Activated naive CD4-positive, alpha-beta T cell treated with anti-CD3 and anti-CD28 coated beads, Interleukin-2, amount 50 U/mL, for 24 hours (primary cell): ENCODE results near the gene MEF2D.
A peak's percentile ranks its signal among the peaks of the same experiment; 100 is the strongest.

ENCODE experiments used
- H3K27ac Mint-ChIP-seq: one replicate; pipeline ENCODE4 v1.8.0; 2021; ENCODE audit warnings: mild to moderate bottlenecking, mixed read lengths
- H3K27me3 Mint-ChIP-seq: one replicate; pipeline ENCODE4 v1.8.0; 2021; ENCODE audit warnings: mixed read lengths
- H3K36me3 Mint-ChIP-seq: one replicate; pipeline ENCODE4 v1.8.0; 2021; ENCODE audit warnings: mixed read lengths
- H3K4me1 Mint-ChIP-seq: one replicate; pipeline ENCODE4 v1.8.0; 2021; ENCODE audit warnings: mixed read lengths
- H3K4me3 Mint-ChIP-seq: one replicate; pipeline ENCODE4 v1.8.0; 2021; ENCODE audit warnings: mild to moderate bottlenecking, mixed read lengths
- H3K9me3 Mint-ChIP-seq: one replicate; pipeline ENCODE4 v1.8.0; 2021; ENCODE audit warnings: mixed read lengths

Gene MEF2D

DNA sequence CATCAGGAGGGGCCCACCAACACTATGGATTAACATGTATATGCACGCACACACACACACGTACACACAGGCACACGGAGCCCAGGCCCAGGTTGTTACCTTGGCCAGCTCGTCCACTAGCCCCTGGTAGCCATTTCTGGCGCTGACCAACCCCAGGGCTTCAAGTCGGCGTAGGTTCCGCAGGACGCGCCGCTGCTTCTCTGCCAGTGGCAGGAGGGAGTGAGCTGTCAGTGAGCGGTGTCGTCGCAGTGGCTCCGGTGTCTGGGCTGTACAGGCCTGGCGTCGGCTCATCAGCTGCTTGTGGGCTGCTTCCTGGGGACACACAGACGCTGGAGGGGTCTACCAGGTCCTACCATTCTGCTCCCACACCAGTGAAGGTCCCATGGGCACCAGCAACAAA is 29.4 kb upstream of the MEF2D start:
- no peaks in the 10 kb centered on the region for H3K27me3 Mint-ChIP-seq
- H3K27ac Mint-ChIP-seq, result no peak overlapping the region
- no peaks in the 10 kb centered on the region for H3K36me3 Mint-ChIP-seq
- H3K4me1 Mint-ChIP-seq, result peaks cover 29% of the 10 kb centered on the region
- no peak overlapping the region for H3K4me3 Mint-ChIP-seq
- no peaks in the 10 kb centered on the region for H3K9me3 Mint-ChIP-seq

DNA sequence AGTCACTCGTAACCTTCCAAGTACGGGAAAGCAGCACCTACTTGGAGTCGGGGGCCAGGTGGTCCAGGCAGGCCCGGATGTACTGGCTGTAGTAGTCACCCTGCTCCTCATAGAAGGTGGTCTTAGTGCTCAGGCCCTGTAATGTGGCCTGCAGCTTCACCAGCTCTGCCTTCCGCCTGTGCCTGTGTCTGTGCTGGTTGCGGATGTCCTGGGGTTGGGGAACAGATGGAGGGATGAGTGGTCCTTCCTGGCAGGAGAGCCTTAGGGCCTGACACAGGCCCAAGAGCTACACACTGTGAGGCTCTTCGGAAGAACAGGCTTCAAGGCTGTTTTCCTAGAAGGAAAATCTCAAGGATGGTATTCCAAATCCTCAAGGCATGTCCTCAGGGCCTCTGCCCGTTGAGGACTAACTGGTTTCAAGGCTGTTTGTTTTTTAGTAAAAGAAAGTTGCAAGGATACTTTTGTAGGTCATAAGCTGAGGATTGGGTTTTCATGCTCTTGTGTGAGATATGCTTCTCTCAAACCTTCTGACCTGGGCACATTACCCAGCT is 28.4 kb upstream of the MEF2D start:
- Mint-ChIP-seq H3K36me3 (no peaks in the 10 kb centered on the region), H3K27ac (no peak overlapping the region), H3K9me3 (no peaks in the 10 kb centered on the region), H3K4me3 (no peak overlapping the region), H3K27me3 (no peaks in the 10 kb centered on the region), H3K4me1 (peaks cover 39% of the 10 kb centered on the region)

DNA sequence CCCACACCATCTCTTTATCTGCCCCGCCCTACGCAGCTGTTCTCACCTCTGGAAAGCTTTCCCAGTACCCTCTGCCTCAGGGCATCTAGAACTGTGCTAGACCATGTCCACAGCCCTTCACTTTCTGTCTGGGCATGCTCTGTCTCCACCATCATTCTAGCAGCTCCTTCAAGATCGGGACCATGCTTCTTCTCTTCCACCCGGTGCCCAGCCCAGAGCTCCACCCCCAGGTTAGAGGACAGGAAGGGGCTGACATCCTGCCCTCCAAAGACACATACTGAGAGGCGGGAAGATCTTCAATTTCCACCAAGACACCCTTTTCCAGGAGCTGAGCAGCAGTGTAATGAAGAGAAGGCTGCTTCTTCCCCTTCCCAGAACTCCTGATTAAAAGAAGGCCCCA is 27.7 kb upstream of the MEF2D start:
- H3K27ac Mint-ChIP-seq, result no peak overlapping the region
- H3K9me3 Mint-ChIP-seq, result no peaks in the 10 kb centered on the region
- no peaks in the 10 kb centered on the region for H3K27me3 Mint-ChIP-seq
- H3K4me3 Mint-ChIP-seq, result peak overlapping the region; percentile 47
- H3K4me1 Mint-ChIP-seq, result peaks cover 42% of the 10 kb centered on the region
- no peaks in the 10 kb centered on the region for H3K36me3 Mint-ChIP-seq

GRCh38 chr1:156527584-156527983 is 27.0 kb upstream of the MEF2D start:
- Mint-ChIP-seq H3K27ac (no peak overlapping the region), H3K9me3 (no peaks in the 10 kb centered on the region), H3K27me3 (no peaks in the 10 kb centered on the region), H3K36me3 (no peaks in the 10 kb centered on the region), H3K4me3 (no peak overlapping the region), H3K4me1 (peaks cover 42% of the 10 kb centered on the region)

GRCh38 chr1:156525856-156526489 is 25.4 kb upstream of the MEF2D start:
- Mint-ChIP-seq H3K4me1 (peaks cover 42% of the 10 kb centered on the region), H3K4me3 (no peak overlapping the region), H3K27me3 (no peaks in the 10 kb centered on the region), H3K36me3 (no peaks in the 10 kb centered on the region), H3K9me3 (no peaks in the 10 kb centered on the region), H3K27ac (no peak overlapping the region)

DNA sequence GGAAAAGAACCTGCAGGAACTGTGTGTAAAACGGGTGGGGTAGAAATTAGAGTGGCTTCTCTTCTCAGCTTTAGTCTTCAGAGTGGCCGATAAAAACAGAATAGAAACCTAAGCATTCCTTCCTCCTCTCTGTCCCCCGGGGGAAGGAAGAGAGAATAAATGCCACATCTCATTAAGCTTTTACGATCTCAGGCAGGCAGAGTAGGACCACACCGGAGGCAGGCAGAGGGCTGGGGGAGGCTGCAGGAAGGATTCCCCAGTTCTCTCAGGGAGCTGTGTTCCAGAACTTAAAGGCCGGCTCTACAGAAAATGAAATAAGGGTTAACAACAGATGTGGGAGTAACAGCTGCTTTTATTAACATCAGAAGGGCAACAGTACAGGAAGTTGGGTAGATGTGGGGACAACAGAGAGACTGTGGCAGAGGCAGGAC is 24.5 kb upstream of the MEF2D start:
- Mint-ChIP-seq H3K36me3 (no peaks in the 10 kb centered on the region), H3K9me3 (no peaks in the 10 kb centered on the region), H3K4me1 (peaks cover 42% of the 10 kb centered on the region), H3K27ac (no peak overlapping the region), H3K27me3 (no peaks in the 10 kb centered on the region), H3K4me3 (peak overlapping the region; percentile 70)

- Mint-ChIP-seq H3K27ac (no peak overlapping the region), H3K36me3 (no peaks in the 10 kb centered on the region), H3K4me3 (peak overlapping the region; percentile 70), H3K4me1 (peaks cover 42% of the 10 kb centered on the region), H3K27me3 (no peaks in the 10 kb centered on the region), H3K9me3 (no peaks in the 10 kb centered on the region)
Observed at GRCh38 chr1:156524481-156524869, 23.9 kb upstream of the MEF2D start.

- Mint-ChIP-seq H3K27ac (no peak overlapping the region), H3K9me3 (no peaks in the 10 kb centered on the region), H3K4me3 (no peak overlapping the region), H3K4me1 (peaks cover 40% of the 10 kb centered on the region), H3K27me3 (no peaks in the 10 kb centered on the region), H3K36me3 (no peaks in the 10 kb centered on the region)
Observed at GRCh38 chr1:156523801-156524480, 23.4 kb upstream of the MEF2D start.

DNA sequence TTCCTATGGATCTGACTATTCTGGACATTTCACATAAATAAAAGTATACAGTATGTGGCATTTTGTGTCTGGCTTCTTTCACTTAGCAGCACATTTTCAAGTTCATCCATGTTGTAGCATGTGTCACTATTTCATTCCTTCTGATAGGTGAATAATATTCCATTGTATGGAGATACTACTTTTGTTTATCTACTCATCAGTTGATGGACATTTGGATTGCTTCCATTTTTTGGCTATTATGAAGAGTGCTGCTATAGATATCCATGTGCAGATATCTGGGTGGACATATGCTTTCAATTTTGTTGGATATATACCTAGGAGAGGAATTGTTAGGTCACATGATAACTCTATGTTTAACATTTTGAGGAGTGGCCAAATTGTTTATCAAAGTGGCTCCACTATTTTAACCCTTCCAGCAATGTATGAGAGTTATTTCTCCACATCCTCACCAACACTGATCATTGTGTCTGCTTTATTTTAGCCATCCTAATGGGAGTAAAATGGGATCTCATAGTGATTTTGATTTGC is 21.9 kb upstream of the MEF2D start:
- no peaks in the 10 kb centered on the region for H3K27me3 Mint-ChIP-seq

DNA sequence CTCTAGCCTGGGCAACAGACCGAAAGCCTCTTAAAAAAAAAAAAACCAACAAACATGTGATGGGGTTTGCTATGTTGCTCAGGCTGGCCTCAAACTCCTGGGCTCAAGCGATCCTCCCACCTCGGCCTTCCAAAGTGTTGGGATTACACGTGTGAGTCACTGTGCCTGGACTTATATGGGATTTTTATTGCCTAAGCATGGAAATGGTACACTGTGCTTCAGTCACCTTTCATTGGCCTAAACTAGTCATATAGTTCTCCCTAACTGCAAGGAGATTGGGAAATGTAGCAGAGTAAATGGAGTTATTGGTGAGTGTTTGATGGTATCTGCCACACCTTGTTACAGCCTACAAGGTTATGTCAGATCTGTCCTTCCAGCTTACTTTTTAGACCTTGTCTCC is 17.2 kb upstream of the MEF2D start:
- no peaks in the 10 kb centered on the region for H3K27me3 Mint-ChIP-seq

More for the DNA sequence above, 21.9 kb upstream of the MEF2D start:
- Mint-ChIP-seq H3K9me3 (no peaks in the 10 kb centered on the region), H3K4me1 (peaks cover 28% of the 10 kb centered on the region), H3K27ac (no peak overlapping the region), H3K36me3 (no peaks in the 10 kb centered on the region), H3K4me3 (no peak overlapping the region)

DNA sequence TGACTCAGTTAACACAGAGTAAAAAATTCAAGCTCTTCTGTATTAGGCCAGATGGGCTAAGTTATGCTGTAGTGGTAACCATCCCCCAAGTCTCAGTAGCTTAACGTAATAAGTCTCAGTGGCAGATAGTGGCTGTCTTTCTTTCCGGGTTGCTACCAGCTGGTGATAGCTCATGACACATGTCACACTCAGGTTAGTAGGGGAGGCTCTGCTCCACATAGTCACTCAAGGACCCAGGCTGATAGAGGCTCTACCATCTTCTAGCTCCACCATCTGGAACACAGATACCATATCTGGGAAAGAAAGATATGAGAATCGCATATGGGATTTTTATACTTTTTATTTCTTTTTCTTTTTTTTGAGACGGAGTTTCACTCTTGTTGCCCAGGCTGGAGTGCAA is 16.2 kb upstream of the MEF2D start:
- H3K27me3 Mint-ChIP-seq, result no peaks in the 10 kb centered on the region
- H3K9me3 Mint-ChIP-seq, result no peaks in the 10 kb centered on the region
- H3K27ac Mint-ChIP-seq, result no peak overlapping the region
- no peak overlapping the region for H3K4me3 Mint-ChIP-seq
- peaks cover 1% of the 10 kb centered on the region for H3K4me1 Mint-ChIP-seq
- H3K36me3 Mint-ChIP-seq, result no peaks in the 10 kb centered on the region

More for the DNA sequence above, 17.2 kb upstream of the MEF2D start:
- Mint-ChIP-seq H3K9me3 (no peaks in the 10 kb centered on the region), H3K27ac (no peak overlapping the region), H3K4me3 (no peak overlapping the region), H3K4me1 (no peaks in the 10 kb centered on the region), H3K36me3 (no peaks in the 10 kb centered on the region)

GRCh38 chr1:156515956-156516355 is 15.4 kb upstream of the MEF2D start:
- H3K27me3 Mint-ChIP-seq, result no peaks in the 10 kb centered on the region
- H3K27ac Mint-ChIP-seq, result no peak overlapping the region
- peaks cover 4% of the 10 kb centered on the region for H3K4me1 Mint-ChIP-seq
- no peak overlapping the region for H3K4me3 Mint-ChIP-seq
- H3K36me3 Mint-ChIP-seq, result no peaks in the 10 kb centered on the region
- no peaks in the 10 kb centered on the region for H3K9me3 Mint-ChIP-seq

DNA sequence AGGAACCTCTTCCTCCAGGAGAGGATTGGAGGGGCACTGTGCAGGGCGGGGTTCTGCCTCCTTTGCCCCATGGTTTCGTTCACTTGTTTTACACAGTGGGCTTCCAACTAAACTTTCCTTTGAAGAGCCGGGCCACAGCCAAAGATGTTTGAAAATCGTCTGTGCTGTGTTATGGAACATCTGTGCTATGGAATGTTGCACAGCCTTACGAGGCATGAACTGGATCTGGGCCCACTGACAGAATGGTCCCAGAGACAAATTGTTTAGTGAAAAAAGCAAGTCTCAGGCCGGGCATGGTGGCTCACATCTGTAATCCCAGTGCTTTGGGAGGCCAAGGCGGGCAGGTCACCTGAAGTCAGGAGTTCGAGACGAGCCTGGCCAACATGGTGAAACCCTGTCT is 12.6 kb upstream of the MEF2D start:
- Mint-ChIP-seq H3K9me3 (no peaks in the 10 kb centered on the region), H3K4me1 (peaks cover 17% of the 10 kb centered on the region)

DNA sequence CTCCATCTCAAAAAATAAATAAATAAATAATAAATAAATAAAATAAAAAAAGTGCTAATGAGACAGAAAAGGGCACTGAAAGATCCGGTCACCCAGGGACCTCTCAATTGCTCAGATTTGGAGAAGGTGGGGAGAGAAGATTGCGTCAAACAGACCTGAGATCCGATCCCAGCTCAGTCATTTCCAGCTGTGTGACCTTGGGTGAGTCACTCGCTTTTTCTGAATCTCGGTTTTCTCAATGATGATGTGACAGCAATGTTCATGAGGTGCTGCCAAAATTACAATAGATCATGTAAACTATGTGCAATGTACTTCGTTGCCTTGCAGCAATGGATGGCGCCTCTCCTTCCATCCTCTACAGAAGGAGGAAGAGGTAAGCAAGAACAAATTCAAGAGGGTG is 11.1 kb upstream of the MEF2D start:
- H3K27ac Mint-ChIP-seq, result no peak overlapping the region
- peaks cover 23% of the 10 kb centered on the region for H3K4me1 Mint-ChIP-seq
- H3K4me3 Mint-ChIP-seq, result no peak overlapping the region

More for the DNA sequence above, 12.6 kb upstream of the MEF2D start:
- Mint-ChIP-seq H3K27ac (no peak overlapping the region), H3K27me3 (no peaks in the 10 kb centered on the region), H3K4me3 (no peak overlapping the region), H3K36me3 (no peaks in the 10 kb centered on the region)

DNA sequence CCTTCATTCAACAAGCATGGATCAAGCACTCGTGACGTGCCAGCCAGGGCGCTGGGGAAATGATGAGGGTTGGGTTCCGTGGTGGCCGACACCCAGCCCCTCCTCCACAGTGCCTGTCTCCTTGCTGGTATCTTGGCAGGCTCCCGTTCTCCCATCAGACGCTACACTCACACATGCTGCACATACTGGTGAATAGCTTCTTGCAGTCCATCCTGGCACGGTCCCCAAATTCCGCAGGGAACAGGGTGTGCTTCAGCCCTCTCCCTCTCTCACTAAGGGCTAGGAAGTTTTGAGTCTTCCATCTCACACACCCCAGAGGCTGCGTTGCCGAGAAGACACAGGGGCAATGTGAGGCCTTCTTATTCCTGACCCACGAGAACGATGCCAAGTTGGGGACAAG is 10.1 kb upstream of the MEF2D start:
- no peak overlapping the region for H3K27ac Mint-ChIP-seq
- H3K36me3 Mint-ChIP-seq, result no peaks in the 10 kb centered on the region
- no peaks in the 10 kb centered on the region for H3K27me3 Mint-ChIP-seq
- peaks cover 33% of the 10 kb centered on the region for H3K4me1 Mint-ChIP-seq
- no peaks in the 10 kb centered on the region for H3K9me3 Mint-ChIP-seq
- no peak overlapping the region for H3K4me3 Mint-ChIP-seq

More for the DNA sequence above, 11.1 kb upstream of the MEF2D start:
- Mint-ChIP-seq H3K27me3 (no peaks in the 10 kb centered on the region), H3K36me3 (no peaks in the 10 kb centered on the region), H3K9me3 (no peaks in the 10 kb centered on the region)

- Mint-ChIP-seq H3K4me3 (no peak overlapping the region), H3K27me3 (no peaks in the 10 kb centered on the region), H3K4me1 (peaks cover 42% of the 10 kb centered on the region), H3K9me3 (no peaks in the 10 kb centered on the region), H3K27ac (peak overlapping the region; percentile 44), H3K36me3 (no peaks in the 10 kb centered on the region)
Observed at GRCh38 chr1:156509424-156510034, 9.0 kb upstream of the MEF2D start.
